DOHH2 (cell line): Measurements from ENCODE around the gene EML3.
"Not testable (repeated sequence)": the region's sequence is repeated elsewhere in the genome, so short reads cannot be mapped to it uniquely, and the experiment has no call there.

Source experiments
- EZH2phosphoT487 ChIP-seq: fragments of 200-600 bp; sonication (generic); IDR thresholded peaks from 2 replicates; pipeline ENCODE4 v1.6.1; 2017; ENCODE audit warnings: borderline replicate concordance, mild to moderate bottlenecking, antibody characterized with exemption, low read length, moderate library complexity, mixed read lengths
- TF ChIP-seq, protein P1 (sequence below): fragments of 200-600 bp; sonication (generic); IDR thresholded peaks from one replicate; pipeline ENCODE4 v1.5.1; 2014; ENCODE audit warnings: antibody characterized with exemption, mild to moderate bottlenecking, low read depth, low read length; ENCODE audit not compliant: poor library complexity, severe bottlenecking

GRCh38 chr11:62559626-62560025 is 52.9 kb downstream of the EML3 start:
- TF ChIP-seq, protein P1, sequence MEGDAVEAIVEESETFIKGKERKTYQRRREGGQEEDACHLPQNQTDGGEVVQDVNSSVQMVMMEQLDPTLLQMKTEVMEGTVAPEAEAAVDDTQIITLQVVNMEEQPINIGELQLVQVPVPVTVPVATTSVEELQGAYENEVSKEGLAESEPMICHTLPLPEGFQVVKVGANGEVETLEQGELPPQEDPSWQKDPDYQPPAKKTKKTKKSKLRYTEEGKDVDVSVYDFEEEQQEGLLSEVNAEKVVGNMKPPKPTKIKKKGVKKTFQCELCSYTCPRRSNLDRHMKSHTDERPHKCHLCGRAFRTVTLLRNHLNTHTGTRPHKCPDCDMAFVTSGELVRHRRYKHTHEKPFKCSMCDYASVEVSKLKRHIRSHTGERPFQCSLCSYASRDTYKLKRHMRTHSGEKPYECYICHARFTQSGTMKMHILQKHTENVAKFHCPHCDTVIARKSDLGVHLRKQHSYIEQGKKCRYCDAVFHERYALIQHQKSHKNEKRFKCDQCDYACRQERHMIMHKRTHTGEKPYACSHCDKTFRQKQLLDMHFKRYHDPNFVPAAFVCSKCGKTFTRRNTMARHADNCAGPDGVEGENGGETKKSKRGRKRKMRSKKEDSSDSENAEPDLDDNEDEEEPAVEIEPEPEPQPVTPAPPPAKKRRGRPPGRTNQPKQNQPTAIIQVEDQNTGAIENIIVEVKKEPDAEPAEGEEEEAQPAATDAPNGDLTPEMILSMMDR, result not testable (repeated sequence)
- TF ChIP-seq EZH2phosphoT487, result not testable (repeated sequence)
